ENCODE results near the gene IREB2. TPM values are rescaled to one million over a fixed set of nuclear protein-coding genes. Genes with fewer than 3 reads are reported as not detected.
A peak's percentile ranks its signal among the peaks of the same experiment; 100 is the strongest.

The IREB2 gene
- total RNA-seq, 4 donors from 2014 or later, result 32.4 to 45.9 (median 42.4) TPM

- no peak overlapping the region for H3K4me3 ChIP-seq
- peaks cover 0 to 76% (median 14%) of the 10 kb centered on the region in 4 donors for H3K4me1 ChIP-seq
- H3K27me3 ChIP-seq, result no peaks in the 10 kb centered on the region
- no peak for DNase-seq (ENCODE audit: low spot score in 2 of 2)
- peaks cover 0 to 41% (median 0%) of the 10 kb centered on the region in 3 donors for H3K36me3 ChIP-seq
- WGBS, 2 donors, result 44 to 58% methylated on average over 3 of the region's 3 CpGs
- H3K27ac ChIP-seq, result no peak overlapping the region
- no peaks in the 10 kb centered on the region for H3K9me3 ChIP-seq
- no peak for TF ChIP-seq CTCF (IDR thresholded peaks at IDR 0.05)
- TF ChIP-seq POLR2A (IDR thresholded peaks at IDR 0.05), result no peak
- no peak for TF ChIP-seq EP300 (IDR thresholded peaks at IDR 0.05)
These were observed 8.5 kb downstream of the IREB2 start for GRCh38 chr15:78446551-78446950.

GRCh38 chr15:78448441-78449219 lies 10.6 kb downstream of the IREB2 start:
- no peak for TF ChIP-seq CTCF (IDR thresholded peaks at IDR 0.05)
- no peak for TF ChIP-seq EP300 (IDR thresholded peaks at IDR 0.05)
- TF ChIP-seq POLR2A (IDR thresholded peaks at IDR 0.05), result no peak
- Histone ChIP-seq H3K4me1 (peaks cover 0 to 78% (median 18%) of the 10 kb centered on the region in 4 donors), H3K9me3 (no peaks in the 10 kb centered on the region), H3K36me3 (peaks cover 0 to 28% (median 0%) of the 10 kb centered on the region in 3 donors), H3K27ac (peak overlapping the region in 3 of 4 donors; percentile 38 to 73 (median 64)), H3K27me3 (no peaks in the 10 kb centered on the region), H3K4me3 (no peak overlapping the region)
- 58 to 71% methylated on average over 4 of the region's 4 CpGs for WGBS, 2 donors
- no peak for DNase-seq (ENCODE audit: low spot score in 2 of 2)

GRCh38 chr15:78449220-78449999 lies 11.4 kb downstream of the IREB2 start:
- no peak for DNase-seq (ENCODE audit: low spot score in 2 of 2)
- no peak overlapping the region for H3K4me3 ChIP-seq
- no peaks in the 10 kb centered on the region for H3K9me3 ChIP-seq
- peaks cover 0 to 81% (median 22%) of the 10 kb centered on the region in 4 donors for H3K4me1 ChIP-seq
- no peaks in the 10 kb centered on the region for H3K27me3 ChIP-seq
- peaks cover 0 to 28% (median 0%) of the 10 kb centered on the region in 3 donors for H3K36me3 ChIP-seq
- 52 to 54% methylated on average over 8 of the region's 8 CpGs for WGBS, 2 donors
- H3K27ac ChIP-seq, result peak overlapping the region in 3 of 4 donors; percentile 38 to 64 (median 54)
- TF ChIP-seq CTCF (IDR thresholded peaks at IDR 0.05) (no peak), POLR2A (IDR thresholded peaks at IDR 0.05) (no peak), EP300 (IDR thresholded peaks at IDR 0.05) (no peak)

- Histone ChIP-seq H3K4me3 (no peak overlapping the region), H3K27me3 (no peaks in the 10 kb centered on the region), H3K36me3 (peaks cover 0 to 24% (median 0%) of the 10 kb centered on the region in 3 donors), H3K4me1 (peaks cover 0 to 86% (median 28%) of the 10 kb centered on the region in 4 donors), H3K27ac (peak overlapping the region in 1 of 4 donors; percentile 54), H3K9me3 (no peaks in the 10 kb centered on the region)
- no peak for TF ChIP-seq EP300 (IDR thresholded peaks at IDR 0.05)
- no peak for TF ChIP-seq POLR2A (IDR thresholded peaks at IDR 0.05)
- TF ChIP-seq CTCF (IDR thresholded peaks at IDR 0.05), result no peak
- WGBS, 2 donors, result 76 to 84% methylated on average over 5 of the region's 5 CpGs
- no peak for DNase-seq (ENCODE audit: low spot score in 2 of 2)
These were observed 12.4 kb downstream of the IREB2 start for GRCh38 chr15:78450285-78450858.
